DOHH2 (cell line): ENCODE measurements around the gene PPIE.

Experiments used
- EZH2phosphoT487 ChIP-seq: fragments of 200-600 bp; sonication (generic); IDR thresholded peaks from 2 replicates; pipeline ENCODE4 v1.6.1; 2017; ENCODE audit warnings: borderline replicate concordance, mild to moderate bottlenecking, antibody characterized with exemption, low read length, moderate library complexity, mixed read lengths
- TF ChIP-seq, protein P1 (sequence below): fragments of 200-600 bp; sonication (generic); IDR thresholded peaks from one replicate; pipeline ENCODE4 v1.5.1; 2014; ENCODE audit warnings: antibody characterized with exemption, mild to moderate bottlenecking, low read depth, low read length; ENCODE audit not compliant: poor library complexity, severe bottlenecking

- TF ChIP-seq, protein P1, sequence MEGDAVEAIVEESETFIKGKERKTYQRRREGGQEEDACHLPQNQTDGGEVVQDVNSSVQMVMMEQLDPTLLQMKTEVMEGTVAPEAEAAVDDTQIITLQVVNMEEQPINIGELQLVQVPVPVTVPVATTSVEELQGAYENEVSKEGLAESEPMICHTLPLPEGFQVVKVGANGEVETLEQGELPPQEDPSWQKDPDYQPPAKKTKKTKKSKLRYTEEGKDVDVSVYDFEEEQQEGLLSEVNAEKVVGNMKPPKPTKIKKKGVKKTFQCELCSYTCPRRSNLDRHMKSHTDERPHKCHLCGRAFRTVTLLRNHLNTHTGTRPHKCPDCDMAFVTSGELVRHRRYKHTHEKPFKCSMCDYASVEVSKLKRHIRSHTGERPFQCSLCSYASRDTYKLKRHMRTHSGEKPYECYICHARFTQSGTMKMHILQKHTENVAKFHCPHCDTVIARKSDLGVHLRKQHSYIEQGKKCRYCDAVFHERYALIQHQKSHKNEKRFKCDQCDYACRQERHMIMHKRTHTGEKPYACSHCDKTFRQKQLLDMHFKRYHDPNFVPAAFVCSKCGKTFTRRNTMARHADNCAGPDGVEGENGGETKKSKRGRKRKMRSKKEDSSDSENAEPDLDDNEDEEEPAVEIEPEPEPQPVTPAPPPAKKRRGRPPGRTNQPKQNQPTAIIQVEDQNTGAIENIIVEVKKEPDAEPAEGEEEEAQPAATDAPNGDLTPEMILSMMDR, result no peak
- TF ChIP-seq EZH2phosphoT487, result no peak
Measured at GRCh38 chr1:39776886-39777285, 38.2 kb downstream of the PPIE start.
